Measurements from ENCODE around the gene TIGAR.

DNA sequence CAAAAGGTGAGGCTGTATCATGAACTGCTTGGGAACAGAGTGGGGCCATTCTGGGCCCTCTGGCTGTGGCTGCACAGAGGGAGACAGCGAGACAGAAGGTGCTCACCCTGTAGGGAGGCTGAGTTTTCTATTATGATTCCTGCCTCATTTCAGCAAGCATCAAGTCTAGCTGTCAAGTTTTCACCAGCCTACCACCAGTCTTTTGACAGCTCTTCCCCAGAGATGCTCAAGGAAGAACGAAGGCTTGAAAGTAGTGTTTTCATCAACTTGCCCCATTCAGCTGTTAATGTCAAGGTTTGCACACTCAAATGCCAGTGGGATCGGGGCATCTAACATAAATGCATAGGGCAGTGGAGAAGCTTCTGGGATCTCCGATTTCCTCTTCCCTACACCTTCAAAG is 48.5 kb downstream of the TIGAR start:
- TF ChIP-seq, protein P1, sequence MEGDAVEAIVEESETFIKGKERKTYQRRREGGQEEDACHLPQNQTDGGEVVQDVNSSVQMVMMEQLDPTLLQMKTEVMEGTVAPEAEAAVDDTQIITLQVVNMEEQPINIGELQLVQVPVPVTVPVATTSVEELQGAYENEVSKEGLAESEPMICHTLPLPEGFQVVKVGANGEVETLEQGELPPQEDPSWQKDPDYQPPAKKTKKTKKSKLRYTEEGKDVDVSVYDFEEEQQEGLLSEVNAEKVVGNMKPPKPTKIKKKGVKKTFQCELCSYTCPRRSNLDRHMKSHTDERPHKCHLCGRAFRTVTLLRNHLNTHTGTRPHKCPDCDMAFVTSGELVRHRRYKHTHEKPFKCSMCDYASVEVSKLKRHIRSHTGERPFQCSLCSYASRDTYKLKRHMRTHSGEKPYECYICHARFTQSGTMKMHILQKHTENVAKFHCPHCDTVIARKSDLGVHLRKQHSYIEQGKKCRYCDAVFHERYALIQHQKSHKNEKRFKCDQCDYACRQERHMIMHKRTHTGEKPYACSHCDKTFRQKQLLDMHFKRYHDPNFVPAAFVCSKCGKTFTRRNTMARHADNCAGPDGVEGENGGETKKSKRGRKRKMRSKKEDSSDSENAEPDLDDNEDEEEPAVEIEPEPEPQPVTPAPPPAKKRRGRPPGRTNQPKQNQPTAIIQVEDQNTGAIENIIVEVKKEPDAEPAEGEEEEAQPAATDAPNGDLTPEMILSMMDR (IDR thresholded peaks at IDR 0.05; ENCODE audit: low read depth, low read length): no peak
- TF ChIP-seq EZH2phosphoT487 (IDR thresholded peaks at IDR 0.05; ENCODE audit: low read depth): no peak

Measured in OCI-LY3 (cell line).